ENCODE measurements around the gene ZHX3.

DNA sequence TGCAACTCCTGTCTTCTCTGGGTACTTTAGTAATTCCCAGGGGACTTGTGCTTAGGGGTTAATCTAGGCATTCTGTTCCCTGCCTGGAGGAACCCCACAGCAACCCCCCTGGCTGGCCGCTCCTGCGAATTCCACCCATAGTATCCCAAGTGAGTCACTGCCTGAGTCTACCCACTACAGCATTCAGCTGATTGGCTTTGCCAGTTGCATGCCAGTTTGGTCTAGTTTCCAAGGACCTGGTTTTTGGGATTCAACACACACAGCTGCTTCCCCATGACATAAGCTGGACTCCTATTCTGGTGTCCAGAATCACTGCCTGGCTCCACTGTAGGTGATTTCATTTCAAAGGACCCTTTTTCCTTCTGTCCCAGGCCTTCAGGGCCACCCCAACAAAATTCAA lies 139.9 kb downstream of the ZHX3 start:
- TF ChIP-seq POLR2A (IDR thresholded peaks at IDR 0.05) (no peak), POLR2AphosphoS5 (IDR thresholded peaks at IDR 0.05; ENCODE audit: insufficient read depth in 1 of 2, low read depth in 1 of 2) (no peak)
- TF ChIP-seq, protein P1, sequence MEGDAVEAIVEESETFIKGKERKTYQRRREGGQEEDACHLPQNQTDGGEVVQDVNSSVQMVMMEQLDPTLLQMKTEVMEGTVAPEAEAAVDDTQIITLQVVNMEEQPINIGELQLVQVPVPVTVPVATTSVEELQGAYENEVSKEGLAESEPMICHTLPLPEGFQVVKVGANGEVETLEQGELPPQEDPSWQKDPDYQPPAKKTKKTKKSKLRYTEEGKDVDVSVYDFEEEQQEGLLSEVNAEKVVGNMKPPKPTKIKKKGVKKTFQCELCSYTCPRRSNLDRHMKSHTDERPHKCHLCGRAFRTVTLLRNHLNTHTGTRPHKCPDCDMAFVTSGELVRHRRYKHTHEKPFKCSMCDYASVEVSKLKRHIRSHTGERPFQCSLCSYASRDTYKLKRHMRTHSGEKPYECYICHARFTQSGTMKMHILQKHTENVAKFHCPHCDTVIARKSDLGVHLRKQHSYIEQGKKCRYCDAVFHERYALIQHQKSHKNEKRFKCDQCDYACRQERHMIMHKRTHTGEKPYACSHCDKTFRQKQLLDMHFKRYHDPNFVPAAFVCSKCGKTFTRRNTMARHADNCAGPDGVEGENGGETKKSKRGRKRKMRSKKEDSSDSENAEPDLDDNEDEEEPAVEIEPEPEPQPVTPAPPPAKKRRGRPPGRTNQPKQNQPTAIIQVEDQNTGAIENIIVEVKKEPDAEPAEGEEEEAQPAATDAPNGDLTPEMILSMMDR (IDR thresholded peaks at IDR 0.05): no peak
